H1 (cell line): ENCODE measurements around the gene MARCHF10. TPM values are rescaled to one million over a fixed set of nuclear protein-coding genes. Genes with fewer than 3 reads are reported as not detected.

Experiments used
- CREB1 ChIP-seq: IDR thresholded peaks from 2 replicates; pipeline ENCODE4 v1.6.1; 2012; ENCODE audit warnings: inconsistent platforms
- JUND ChIP-seq: IDR thresholded peaks from 2 replicates; pipeline ENCODE4 v1.6.1; 2011; ENCODE audit warnings: mild to moderate bottlenecking, improper control_type of control experiment, low read length
- KDM4A ChIP-seq: IDR thresholded peaks from one replicate; pipeline ENCODE4 v1.7.1; 2012; ENCODE audit warnings: low read depth, mild to moderate bottlenecking, moderate library complexity, low read length, inconsistent platforms; ENCODE audit not compliant: severe bottlenecking
- TAF1 ChIP-seq: IDR thresholded peaks from 2 replicates; pipeline ENCODE4 v1.6.1; 2011; ENCODE audit warnings: mild to moderate bottlenecking, low read depth, low read length
- YY1 ChIP-seq: IDR thresholded peaks from 2 replicates; pipeline ENCODE4 v1.6.1; 2011; ENCODE audit warnings: low read depth, mild to moderate bottlenecking, low read length
- polyA plus RNA-seq, 7 experiments: library from polyadenylated mRNA; depleted of rRNA in 3 of 7; stranded (reverse) in 5 of 7; unstranded in 2 of 7; fragments of >200 nt in 5 of 7; fragments of 200-250 nt in 2 of 7; gene quantifications; 1 replicate in 5 of 7; 2 replicates in 1 of 7; 4 replicates in 1 of 7; pipeline versions ENCODE4 v1.2.1 to v1.2.3, GENCODE V29; 2011 to 2013; ENCODE audit warnings: missing spikeins in 2 of 7, mixed read lengths in 2 of 7
- total RNA-seq: library from RNA; stranded (reverse); fragmentation: NEBNext Ultra II Directional; extraction: Animal tissue kit (Norgen Biotek cat#: 25700); gene quantifications from 2 replicates; pipeline ENCODE4 v1.2.1, GENCODE V29; 2021
- TF ChIP-seq, protein P1 (sequence below), 3 experiments: IDR thresholded peaks; 1 replicate in 2 of 3; 2 replicates in 1 of 3; pipeline versions ENCODE4 v1.5.1 to v1.6.1; 2011; ENCODE audit warnings: low read length in 3 of 3, mild to moderate bottlenecking in 3 of 3, inconsistent platforms in 2 of 3, low read depth in 1 of 3, moderate library complexity in 1 of 3; ENCODE audit not compliant: insufficient read depth in 1 of 3; ENCODE audit errors: control extremely low read depth in 1 of 3
- TF ChIP-seq, protein P2 (sequence below): IDR thresholded peaks from 2 replicates; pipeline ENCODE4 v1.6.1; 2011; ENCODE audit warnings: low read depth, mild to moderate bottlenecking, low read length; ENCODE audit not compliant: insufficient read depth

MARCHF10 gene
- total and polyA plus RNA-seq, 2 of the 8 experiments (the other 6 are each of a cell fraction or from before 2014, with no cell fraction given): 0.48 to 0.73 TPM

- TF ChIP-seq, protein P1, sequence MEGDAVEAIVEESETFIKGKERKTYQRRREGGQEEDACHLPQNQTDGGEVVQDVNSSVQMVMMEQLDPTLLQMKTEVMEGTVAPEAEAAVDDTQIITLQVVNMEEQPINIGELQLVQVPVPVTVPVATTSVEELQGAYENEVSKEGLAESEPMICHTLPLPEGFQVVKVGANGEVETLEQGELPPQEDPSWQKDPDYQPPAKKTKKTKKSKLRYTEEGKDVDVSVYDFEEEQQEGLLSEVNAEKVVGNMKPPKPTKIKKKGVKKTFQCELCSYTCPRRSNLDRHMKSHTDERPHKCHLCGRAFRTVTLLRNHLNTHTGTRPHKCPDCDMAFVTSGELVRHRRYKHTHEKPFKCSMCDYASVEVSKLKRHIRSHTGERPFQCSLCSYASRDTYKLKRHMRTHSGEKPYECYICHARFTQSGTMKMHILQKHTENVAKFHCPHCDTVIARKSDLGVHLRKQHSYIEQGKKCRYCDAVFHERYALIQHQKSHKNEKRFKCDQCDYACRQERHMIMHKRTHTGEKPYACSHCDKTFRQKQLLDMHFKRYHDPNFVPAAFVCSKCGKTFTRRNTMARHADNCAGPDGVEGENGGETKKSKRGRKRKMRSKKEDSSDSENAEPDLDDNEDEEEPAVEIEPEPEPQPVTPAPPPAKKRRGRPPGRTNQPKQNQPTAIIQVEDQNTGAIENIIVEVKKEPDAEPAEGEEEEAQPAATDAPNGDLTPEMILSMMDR (IDR thresholded peaks at IDR 0.05; ENCODE audit: control extremely low read depth in 1 of 3, insufficient read depth in 1 of 3, low read depth in 1 of 3, low read length in 3 of 3): peak; percentile 75 to 90 (median 87)
- TF ChIP-seq YY1 (peak; percentile 54; the same call in 1 of the 2 replicates), JUND (0 out of 2 replicates have a peak, but pooled peaks have one; percentile 9), CREB1 (no peak), KDM4A (peak; percentile 44), TAF1 (peak; percentile 46; the same call in 1 of the 2 replicates)
- TF ChIP-seq, protein P2, sequence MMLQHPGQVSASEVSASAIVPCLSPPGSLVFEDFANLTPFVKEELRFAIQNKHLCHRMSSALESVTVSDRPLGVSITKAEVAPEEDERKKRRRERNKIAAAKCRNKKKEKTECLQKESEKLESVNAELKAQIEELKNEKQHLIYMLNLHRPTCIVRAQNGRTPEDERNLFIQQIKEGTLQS: no peak
Observed at GRCh38 chr17:62703776-62704380, 104.2 kb downstream of the MARCHF10 start (continued).
